SKM-1 (cell line): ENCODE data around the gene KRT3.

Source experiments
- DNase-seq: peaks from one replicate; lab custom pipeline; 2025; ENCODE audit not compliant: unreplicated experiment; lab: John Stamatoyannopoulos, UW

KRT3 gene

GRCh38 chr12:52795694-52796428 lies at the start of gene KRT3:
KRT3 (minus strand) TSS chr12:52796117; CDS start chr12:52796042, 75 bp downstream.
- DNase-seq, result no peak

- DNase-seq, result no peak
Measured at GRCh38 chr12:52844386-52844785, 48.5 kb upstream of the KRT3 start.

- no peak for DNase-seq
Measured at GRCh38 chr12:52839436-52840105, 43.7 kb upstream of the KRT3 start.

DNA sequence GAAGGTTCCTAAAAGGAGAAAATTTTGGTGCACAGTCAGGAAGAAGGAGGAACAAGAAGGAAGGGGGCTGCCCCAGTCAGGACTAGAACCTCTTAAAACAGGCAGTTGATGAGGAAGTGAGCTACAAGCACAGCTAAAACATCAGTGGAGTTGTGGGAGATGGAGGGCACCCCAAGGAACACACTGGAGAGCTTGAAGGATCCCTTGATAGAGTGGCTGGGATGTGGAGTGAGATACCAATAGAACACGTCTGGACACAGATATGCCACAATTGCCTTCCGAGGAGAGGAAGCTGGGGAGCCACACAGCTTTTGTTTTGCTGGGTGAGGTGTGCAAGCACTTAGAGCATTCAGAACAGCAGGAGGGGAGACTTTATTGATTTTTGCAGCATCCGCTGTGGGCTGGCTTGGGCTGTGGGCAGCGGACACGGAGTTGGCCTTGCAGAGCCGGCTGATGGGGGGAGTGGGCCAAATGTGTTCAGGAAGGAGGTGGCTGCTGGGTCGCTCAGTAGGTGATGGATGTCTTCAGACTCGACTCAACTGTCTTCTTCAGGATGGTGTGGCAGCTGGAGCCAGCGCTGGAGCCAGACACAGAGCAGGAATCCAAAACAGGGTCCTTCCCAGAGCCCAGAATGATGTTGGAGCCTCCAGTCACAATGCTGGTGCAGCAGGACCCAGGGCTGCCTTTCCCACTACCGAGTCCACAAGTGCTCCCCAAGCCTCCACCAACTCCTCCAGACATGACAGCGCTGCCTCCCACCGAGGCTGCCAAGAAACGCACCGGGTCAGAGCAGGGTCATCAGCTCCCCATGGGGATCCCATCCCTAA lies 42.9 kb upstream of the KRT3 start:
- no peak for DNase-seq

GRCh38 chr12:52837781-52838608 lies 42.1 kb upstream of the KRT3 start:
- no peak for DNase-seq

DNA sequence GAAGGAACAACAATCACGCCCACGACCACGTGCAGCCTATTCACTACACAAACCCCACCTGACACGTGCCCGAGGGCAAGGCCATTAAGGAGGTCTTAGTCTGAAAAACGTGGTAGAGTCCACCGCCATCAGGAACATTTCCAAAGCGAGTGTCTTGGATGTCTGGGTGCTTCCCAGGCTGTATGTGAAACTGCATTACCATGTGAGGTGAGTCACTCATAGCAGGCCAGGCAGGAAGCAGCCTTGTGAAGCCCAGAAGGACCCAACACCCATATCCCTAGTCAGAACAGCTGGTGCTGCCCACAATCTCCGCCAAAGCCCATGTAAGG lies 41.5 kb upstream of the KRT3 start:
- no peak for DNase-seq

DNA sequence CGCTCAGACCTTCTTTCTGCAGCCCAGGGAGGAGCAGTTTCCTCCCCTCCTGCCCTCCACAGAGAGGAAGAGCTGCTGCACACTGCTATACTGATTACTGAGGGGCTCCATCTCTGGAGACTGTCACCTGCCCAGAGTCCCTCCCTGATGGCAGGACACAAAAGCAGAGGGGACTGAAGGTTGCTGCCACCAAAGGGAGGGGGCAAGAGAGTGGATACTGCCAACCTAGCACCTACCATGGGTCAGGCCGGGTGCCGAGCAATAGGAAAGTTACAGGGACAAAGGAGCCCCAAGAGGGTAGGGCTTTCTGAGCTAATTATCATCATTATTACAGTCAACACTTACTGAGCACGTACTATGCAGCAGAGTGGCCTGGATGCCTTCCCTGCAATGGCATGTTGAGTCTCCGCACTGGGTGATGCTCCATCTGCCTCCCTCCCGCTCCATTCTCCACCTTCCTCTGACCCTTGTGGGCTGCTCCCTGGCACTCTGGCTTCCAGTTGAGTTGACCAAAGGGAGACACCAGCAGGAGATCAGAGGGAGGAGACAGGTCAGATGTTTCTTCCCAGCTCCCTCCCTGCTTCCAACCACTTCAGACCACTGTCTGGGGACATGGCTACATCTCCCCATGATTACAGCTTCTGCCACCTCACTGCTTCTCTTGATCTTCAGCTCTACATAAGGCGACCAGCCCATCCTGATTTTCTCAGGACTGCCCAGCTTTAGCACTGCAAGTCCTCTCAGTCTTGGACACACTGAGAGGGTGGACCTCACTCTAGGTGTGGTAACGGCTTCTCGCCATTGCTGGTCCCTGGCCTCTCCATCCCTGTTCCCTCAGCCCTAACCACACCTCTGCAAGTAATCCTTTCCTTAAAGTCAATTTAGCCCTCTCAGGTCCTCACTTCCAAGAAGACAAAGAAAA lies 40.8 kb upstream of the KRT3 start:
- DNase-seq, result no peak

DNA sequence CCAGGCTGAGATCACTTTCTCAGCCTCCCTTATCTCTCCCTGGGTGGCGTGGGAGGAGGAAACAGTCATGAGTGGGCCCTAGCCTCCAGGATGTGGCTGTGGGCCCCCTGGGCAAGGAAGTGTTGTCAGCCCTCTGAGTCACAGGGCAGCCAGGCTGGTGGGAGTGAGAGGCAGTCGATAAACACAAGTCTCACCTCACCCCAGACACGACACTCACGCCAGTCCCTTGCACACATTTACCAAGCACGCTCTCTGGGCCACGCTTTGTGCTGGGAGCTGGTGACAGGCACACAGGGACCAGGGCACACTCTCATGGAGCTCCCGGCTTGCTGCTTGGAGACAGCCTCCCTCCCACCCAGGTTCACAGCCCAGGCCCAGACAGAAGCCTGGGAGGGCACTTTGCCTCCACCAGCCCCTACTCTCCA lies 40.1 kb upstream of the KRT3 start:
- DNase-seq, result no peak

DNA sequence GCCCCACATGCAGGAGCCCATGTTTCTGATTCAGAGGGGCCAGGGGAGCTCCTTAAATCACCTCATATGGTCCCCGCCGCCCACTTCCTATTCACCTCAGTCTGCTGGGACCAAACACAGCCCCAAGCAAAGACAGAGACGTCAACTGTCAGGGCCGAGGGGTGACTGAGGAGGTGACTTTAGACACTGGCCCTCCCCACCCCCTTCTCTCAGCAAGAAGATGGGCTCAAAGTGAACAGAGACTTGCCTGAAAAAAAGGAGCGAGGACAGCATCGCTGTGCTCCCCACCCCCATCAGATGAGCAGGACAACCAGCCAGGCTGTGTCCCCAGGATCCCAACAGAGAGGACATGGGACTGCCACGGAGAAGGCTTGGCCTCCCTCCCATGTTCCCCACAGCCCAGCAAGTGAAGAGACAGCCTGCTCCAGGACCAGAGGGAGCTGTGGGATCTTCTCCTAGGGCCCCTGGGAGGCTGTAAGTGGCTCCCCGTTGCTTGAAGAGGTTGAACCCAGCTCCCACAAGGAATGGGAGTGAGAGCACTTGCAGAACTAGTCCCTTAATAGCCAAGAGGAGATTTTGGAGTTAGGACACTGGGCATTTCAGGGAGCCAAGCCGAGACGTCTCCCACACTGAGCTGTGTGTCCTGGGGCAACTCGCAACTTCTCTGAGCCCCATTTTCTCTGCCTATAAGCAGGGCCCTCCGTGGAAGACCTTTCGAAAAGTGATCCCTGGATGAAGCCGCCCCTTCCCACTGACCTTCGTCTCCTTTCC lies 39.5 kb upstream of the KRT3 start:
- DNase-seq, result no peak

- no peak for DNase-seq
Measured at GRCh38 chr12:52834727-52835001, 38.7 kb upstream of the KRT3 start.

GRCh38 chr12:52833922-52834726 lies 38.2 kb upstream of the KRT3 start, which contains the start of gene KRT79:
KRT79 (minus strand) TSS chr12:52834311; CDS start chr12:52834260, 51 bp downstream.
- no peak for DNase-seq

GRCh38 chr12:52832985-52833905 lies 37.3 kb upstream of the KRT3 start:
- no peak for DNase-seq

- no peak for DNase-seq
Measured at GRCh38 chr12:52832451-52832850, 36.5 kb upstream of the KRT3 start.

DNA sequence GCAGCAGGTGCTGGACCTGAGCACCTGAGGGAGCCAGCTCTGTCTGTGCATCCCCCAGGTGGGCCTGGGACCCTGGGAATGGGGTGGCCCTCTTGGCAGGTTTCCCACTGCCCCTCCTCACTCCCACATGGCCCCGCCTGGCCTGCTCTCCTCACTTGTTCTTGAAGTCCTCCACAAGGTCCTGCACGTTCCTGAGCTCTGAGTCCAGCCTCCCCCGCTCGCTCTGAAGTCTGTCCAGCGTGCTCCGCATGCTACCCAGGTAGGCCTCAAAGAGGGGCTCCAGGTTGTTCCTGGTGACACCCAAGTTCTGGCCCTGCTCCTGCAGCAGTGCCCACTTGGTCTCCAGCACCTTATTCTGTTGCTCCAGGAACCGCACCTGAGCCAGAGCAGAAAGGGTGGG lies 35.3 kb upstream of the KRT3 start:
- DNase-seq, result no peak

DNA sequence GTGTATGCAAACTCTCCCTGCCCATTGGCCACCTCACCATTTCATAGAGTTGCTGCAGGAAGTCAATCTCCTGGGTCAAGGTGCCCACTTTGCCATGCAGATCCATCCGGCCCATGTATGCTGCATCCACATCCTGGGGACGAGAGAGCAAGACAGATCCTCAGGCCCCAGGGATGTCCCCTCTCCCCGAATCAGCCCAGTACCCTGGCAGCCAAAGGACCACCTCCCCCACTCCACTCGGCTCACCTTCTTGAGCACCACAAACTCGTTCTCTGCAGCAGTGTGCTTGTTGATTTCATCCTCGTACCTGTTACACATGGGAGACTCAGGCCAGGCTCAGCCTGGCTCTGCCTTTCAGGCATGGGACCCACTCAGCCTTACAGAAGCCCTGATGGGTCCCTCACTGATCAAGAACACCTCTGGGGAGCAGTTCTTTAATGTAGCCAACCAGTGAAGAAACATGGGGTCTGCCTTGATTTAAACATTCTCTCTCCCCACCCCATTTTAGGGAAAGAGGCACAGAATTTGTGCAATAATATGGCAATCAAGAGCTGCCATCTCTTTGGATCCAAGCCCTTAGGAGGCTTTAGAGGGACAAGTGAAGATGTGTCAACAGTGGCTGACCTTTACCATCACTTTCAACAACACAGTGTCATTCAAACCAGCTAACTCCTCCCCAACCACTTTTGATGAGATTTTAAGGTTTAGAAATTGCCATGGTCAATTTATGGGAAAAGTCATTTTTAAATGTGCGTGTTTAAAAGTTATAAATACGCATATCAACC lies 34.3 kb upstream of the KRT3 start:
- no peak for DNase-seq

GRCh38 chr12:52828591-52829021 lies 32.7 kb upstream of the KRT3 start:
- no peak for DNase-seq

GRCh38 chr12:52828156-52828555 lies 32.2 kb upstream of the KRT3 start:
- DNase-seq, result no peak
